Urinary bladder (tissue), 4 donors: Measurements from ENCODE around the gene CCDC157. TPM values are rescaled to one million over a fixed set of nuclear protein-coding genes. Genes with fewer than 3 reads are reported as not detected.
"Not testable (repeated sequence)": the region's sequence is repeated elsewhere in the genome, so short reads cannot be mapped to it uniquely, and the experiment has no call there.

Source experiments
- DNase-seq: peaks from one replicate; pipeline ENCODE4 v3.0.0-alpha.2; 2015; ENCODE audit errors: extremely low spot score
- H3K27ac ChIP-seq: one replicate; pipeline ENCODE4 v1.5.1; 2013; ENCODE audit warnings: low read depth, mild to moderate bottlenecking, moderate library complexity
- H3K36me3 ChIP-seq: one replicate; pipeline ENCODE4 v1.6.1; 2013; ENCODE audit warnings: mild to moderate bottlenecking, moderate library complexity; ENCODE audit not compliant: insufficient read depth
- H3K4me1 ChIP-seq: one replicate; pipeline ENCODE4 v1.6.1; 2013; ENCODE audit warnings: mild to moderate bottlenecking, moderate library complexity; ENCODE audit not compliant: insufficient read depth
- H3K4me3 ChIP-seq: one replicate; pipeline ENCODE4 v1.5.1; 2013; ENCODE audit warnings: low read depth, low read length
- WGBS: extraction: QIAGEN DNeasy Blood & Tissue Kit; methylation state at CpG from one replicate; pipeline ENCODE4 v1.1.7; 2013; 5-methylcytosine and 5-hydroxymethylcytosine counted together
- polyA plus RNA-seq: library from polyadenylated mRNA; stranded (reverse); fragments of 200-250 nt; gene quantifications from one replicate; pipeline ENCODE4 v1.2.3, GENCODE V29; 2013
- total RNA-seq: library from RNA; depleted of rRNA; stranded (reverse); fragments of >200 nt; gene quantifications from one replicate; pipeline ENCODE4 v1.2.3, GENCODE V29; 2014
- donor health status: healthy with polysubstance abuse.
- donor health status: healthy.

CCDC157 gene
- total and polyA plus RNA-seq, 2 donors, result 2.0 to 2.1 TPM

DNA sequence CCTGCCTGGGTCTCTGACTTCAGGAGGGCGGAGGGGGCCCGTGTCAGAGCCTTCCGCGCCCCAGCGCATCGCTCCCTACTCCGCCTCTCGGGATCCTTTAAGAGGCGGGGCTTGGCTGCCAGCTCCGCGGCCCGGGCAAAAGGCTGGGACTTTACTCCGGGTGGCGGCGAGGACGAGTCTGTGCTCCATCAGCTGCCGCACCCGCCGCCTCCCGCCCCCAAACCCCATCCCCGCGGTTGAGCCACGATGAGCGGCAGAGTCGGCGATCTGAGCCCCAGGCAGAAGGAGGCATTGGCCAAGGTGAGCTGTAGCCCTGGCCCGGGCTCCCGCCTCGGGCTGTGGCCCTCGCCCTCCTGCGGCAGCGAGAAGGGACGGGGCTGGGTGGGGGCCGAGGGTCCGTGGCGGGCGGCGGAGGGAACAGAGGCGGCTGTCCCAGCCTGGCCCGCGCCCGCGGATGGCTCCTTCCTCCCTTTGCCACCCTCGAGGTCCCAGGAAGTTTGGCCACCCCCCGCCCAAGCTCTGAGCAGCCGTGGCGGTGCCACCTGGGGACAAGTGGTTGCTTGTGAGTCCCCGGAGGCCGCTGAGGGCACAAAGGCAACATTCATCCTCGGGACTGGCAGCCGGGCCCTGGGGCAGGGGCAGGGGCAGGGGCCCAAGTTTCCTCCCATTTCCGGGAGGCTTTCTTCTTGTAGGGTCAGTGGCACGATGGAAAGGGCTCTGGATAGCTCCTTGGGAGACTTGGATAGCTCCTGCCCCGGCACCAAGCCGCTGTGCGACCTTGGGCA lies 40.3 kb downstream of the CCDC157 start, which contains the start of gene SEC14L2:
Gene SEC14L2, plus strand, starts transcription at position 148 of the 785 bp plus-strand sequence. Its CDS starts 99 bp downstream, at position 247.
- Histone ChIP-seq H3K27ac (no peak within 1 kb of the TSS), H3K36me3 (no peaks in the 10 kb centered on the region), H3K4me3 (peak within 1 kb of the TSS; percentile 60), H3K4me1 (no peaks in the 10 kb centered on the region)
- no peak for DNase-seq
- WGBS, result under 1% methylated on average over 56 of the region's 56 CpGs

GRCh38 chr22:30397656-30398635 lies 41.1 kb downstream of the CCDC157 start:
- no peaks in the 10 kb centered on the region for H3K36me3 ChIP-seq
- no peak overlapping the region for H3K27ac ChIP-seq

GRCh38 chr22:30398685-30399680 lies 42.2 kb downstream of the CCDC157 start:
- Histone ChIP-seq H3K27ac (no peak overlapping the region), H3K4me1 (no peaks in the 10 kb centered on the region), H3K4me3 (no peak overlapping the region), H3K36me3 (no peaks in the 10 kb centered on the region)
- WGBS, result 56% methylated on average over 25 of the region's 25 CpGs
- no peak for DNase-seq

More at GRCh38 chr22:30397656-30398635, 41.1 kb downstream of the CCDC157 start:
- H3K4me1 ChIP-seq, result no peaks in the 10 kb centered on the region
- DNase-seq, result no peak
- peak overlapping the region; percentile 60 for H3K4me3 ChIP-seq
- 25% methylated on average over 11 of the region's 11 CpGs for WGBS

DNA sequence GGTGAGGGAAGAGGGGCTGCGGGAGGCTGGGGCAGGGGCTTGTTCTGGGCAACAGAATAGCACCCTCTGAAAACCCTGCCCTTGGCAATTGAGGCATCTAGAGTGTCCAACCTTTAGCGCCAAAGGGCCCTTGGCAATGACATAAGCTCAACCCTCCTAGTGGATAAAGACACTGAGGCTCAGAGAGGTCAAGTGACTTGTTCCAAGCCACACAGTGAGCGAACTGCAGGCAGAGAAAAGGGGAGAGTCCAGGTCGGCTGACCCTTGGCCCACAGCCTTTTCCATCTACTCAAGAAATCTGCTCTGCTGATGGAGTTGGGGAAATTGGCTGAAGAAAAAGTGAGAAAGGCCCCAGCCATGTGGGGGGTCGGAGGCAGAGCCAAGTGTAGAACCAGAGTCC lies 42.9 kb downstream of the CCDC157 start:
- no peak for DNase-seq
- no peak overlapping the region for H3K4me3 ChIP-seq
- no peaks in the 10 kb centered on the region for H3K36me3 ChIP-seq
- H3K27ac ChIP-seq, result no peak overlapping the region
- no peaks in the 10 kb centered on the region for H3K4me1 ChIP-seq
- WGBS, result 88% methylated on average over 5 of the region's 5 CpGs

GRCh38 chr22:30400159-30400558 lies 43.4 kb downstream of the CCDC157 start:
- 84% methylated on average over 1 of the region's 1 CpG for WGBS
- Histone ChIP-seq H3K4me1 (no peaks in the 10 kb centered on the region), H3K4me3 (no peak overlapping the region), H3K27ac (no peak overlapping the region), H3K36me3 (no peaks in the 10 kb centered on the region)
- no peak for DNase-seq

- over 99% methylated on average over 3 of the region's 3 CpGs for WGBS
- not testable (repeated sequence) for H3K27ac ChIP-seq, H3K36me3 ChIP-seq, H3K4me3 ChIP-seq, H3K4me1 ChIP-seq, DNase-seq
These were observed 44.2 kb downstream of the CCDC157 start for GRCh38 chr22:30401024-30401423.

DNA sequence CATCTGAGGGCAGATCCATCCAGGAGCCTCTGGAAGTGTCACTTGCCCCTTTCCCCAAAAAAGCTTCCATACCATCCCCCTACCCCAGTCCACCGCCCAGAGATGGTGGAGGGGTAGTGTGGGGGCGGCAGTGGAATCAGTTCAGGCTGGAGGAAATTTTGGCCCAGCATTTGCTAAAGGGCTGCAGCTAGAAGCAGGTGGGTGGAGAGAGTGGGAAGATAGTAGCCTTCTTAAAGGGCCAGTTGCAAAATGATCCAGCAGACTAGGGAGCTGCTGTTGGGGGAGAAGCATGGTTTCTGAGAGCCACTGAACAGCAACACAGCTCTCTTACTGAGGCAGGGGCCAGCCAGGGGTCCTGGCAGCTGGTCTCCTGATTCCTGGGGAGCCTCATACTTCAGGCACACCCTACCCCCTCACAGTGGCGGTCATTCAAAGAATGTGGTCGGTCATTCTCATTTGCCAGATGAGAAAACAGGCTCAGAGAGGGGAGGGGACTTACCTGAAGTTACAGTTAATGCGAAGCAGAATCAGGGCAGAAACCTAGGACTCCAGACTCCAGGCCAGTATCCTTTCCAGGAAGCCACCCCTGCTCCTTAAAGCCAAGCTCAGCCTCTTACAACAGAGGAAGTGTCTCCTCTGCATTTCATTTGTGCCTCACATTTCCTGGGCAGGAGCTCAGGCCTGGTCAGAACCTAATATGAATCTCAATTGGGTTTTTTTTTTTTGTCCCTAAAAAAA lies 45.4 kb downstream of the CCDC157 start:
- DNase-seq, result no peak
- Histone ChIP-seq H3K36me3 (no peaks in the 10 kb centered on the region), H3K27ac (no peak overlapping the region), H3K4me3 (no peak overlapping the region), H3K4me1 (no peaks in the 10 kb centered on the region)
- 64% methylated on average over 5 of the region's 5 CpGs for WGBS

GRCh38 chr22:30402766-30403104 lies 45.9 kb downstream of the CCDC157 start:
- H3K27ac ChIP-seq, DNase-seq, H3K4me3 ChIP-seq, H3K36me3 ChIP-seq, H3K4me1 ChIP-seq: not testable (repeated sequence)
- WGBS, result 96% methylated on average over 5 of the region's 5 CpGs

GRCh38 chr22:30404307-30404706 lies 47.5 kb downstream of the CCDC157 start:
- Histone ChIP-seq H3K4me3 (no peak overlapping the region), H3K36me3 (no peaks in the 10 kb centered on the region), H3K4me1 (no peaks in the 10 kb centered on the region), H3K27ac (no peak overlapping the region)
- no peak for DNase-seq
- 87% methylated on average over 6 of the region's 6 CpGs for WGBS

- Histone ChIP-seq H3K36me3 (no peaks in the 10 kb centered on the region), H3K4me3 (no peak overlapping the region), H3K4me1 (no peaks in the 10 kb centered on the region), H3K27ac (no peak overlapping the region)
- DNase-seq, result no peak
- WGBS, result 62% methylated on average over 4 of the region's 4 CpGs
These were observed 48.9 kb downstream of the CCDC157 start for GRCh38 chr22:30405731-30406130.

DNA sequence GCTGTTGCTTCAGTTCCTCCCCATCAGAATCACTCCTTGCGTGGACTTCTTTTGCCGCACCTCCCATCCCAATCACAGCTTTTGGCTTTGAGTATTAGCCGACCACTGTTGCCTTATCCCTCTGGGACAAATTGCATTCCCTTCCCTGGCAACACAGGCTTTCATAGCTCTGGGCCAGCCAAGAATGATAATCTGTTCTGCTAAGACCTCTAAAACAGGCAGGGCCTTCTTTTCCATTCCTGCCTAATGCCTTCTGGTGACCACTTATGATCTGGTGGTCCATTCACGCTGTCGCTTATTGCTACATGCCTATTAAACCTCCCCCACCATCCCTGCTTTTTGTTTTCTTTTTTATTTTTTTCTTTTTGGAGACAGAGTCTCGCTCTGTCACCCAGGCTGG lies 49.6 kb downstream of the CCDC157 start:
- 82% methylated on average over 6 of the region's 6 CpGs for WGBS
- no peak for DNase-seq
- no peaks in the 10 kb centered on the region for H3K36me3 ChIP-seq
- H3K4me3 ChIP-seq, result no peak overlapping the region
- no peak overlapping the region for H3K27ac ChIP-seq
- H3K4me1 ChIP-seq, result no peaks in the 10 kb centered on the region

- no peak for DNase-seq
- H3K27ac ChIP-seq, result no peak overlapping the region
- H3K36me3 ChIP-seq, result no peaks in the 10 kb centered on the region
- H3K4me1 ChIP-seq, result no peaks in the 10 kb centered on the region
- 82% methylated on average over 13 of the region's 13 CpGs for WGBS
- H3K4me3 ChIP-seq, result no peak overlapping the region
These were observed 51.7 kb downstream of the CCDC157 start for GRCh38 chr22:30408388-30409102.
